Neural cell (in vitro differentiated cells): ENCODE results near the gene PDK2. TPM values are rescaled to one million over a fixed set of nuclear protein-coding genes. Genes with fewer than 3 reads are reported as not detected.

Source experiments
- H2AFZ ChIP-seq: fragments of 200-600, 300-800 bp; sonication (generic), shearing (Covaris generic); 2 replicates; pipeline ENCODE4 v1.6.0; 2014; ENCODE audit warnings: low read depth, mild to moderate bottlenecking, antibody characterized with exemption, low read length, moderate library complexity
- H3F3A ChIP-seq: fragments of 200-600 bp; shearing (Covaris generic); 2 replicates; pipeline ENCODE4 v1.6.1; 2016; ENCODE audit warnings: mild to moderate bottlenecking, moderate library complexity, mixed read lengths, antibody characterized with exemption, low read length; ENCODE audit not compliant: insufficient read depth, poor library complexity, severe bottlenecking
- H3K27ac ChIP-seq: fragments of 200-600, 300-800 bp; sonication (generic), shearing (Covaris generic); 2 replicates; pipeline ENCODE4 v1.5.1; 2014; ENCODE audit warnings: mild to moderate bottlenecking, low read length, moderate library complexity
- H3K27me3 ChIP-seq: fragments of 300-800, 200-600 bp; sonication (generic), shearing (Covaris generic); 2 replicates; pipeline ENCODE4 v1.6.0; 2014; ENCODE audit warnings: mild to moderate bottlenecking, low read depth, low read length, moderate library complexity; ENCODE audit not compliant: insufficient read depth
- H3K36me3 ChIP-seq: fragments of 300-800, 200-600 bp; sonication (generic), shearing (Covaris generic); 2 replicates; pipeline ENCODE4 v1.5.1; 2014; ENCODE audit warnings: mild to moderate bottlenecking, antibody characterized with exemption, low read length, moderate library complexity; ENCODE audit not compliant: insufficient read depth
- H3K4me2 ChIP-seq: fragments of 300-800, 200-600 bp; sonication (generic), shearing (Covaris generic); 2 replicates; pipeline ENCODE4 v1.6.0; 2014; ENCODE audit warnings: mild to moderate bottlenecking, low read length
- H3K4me3 ChIP-seq: fragments of 300-800, 200-600 bp; sonication (generic), shearing (Covaris generic); 2 replicates; pipeline ENCODE4 v1.5.1; 2014; ENCODE audit warnings: mild to moderate bottlenecking, low read length, moderate library complexity
- H3K79me2 ChIP-seq: fragments of 200-600 bp; shearing (Covaris generic); replicated peaks from 2 replicates; pipeline ENCODE4 v1.6.0; 2014; ENCODE audit warnings: mild to moderate bottlenecking, low read length, moderate library complexity; ENCODE audit not compliant: insufficient read depth
- H3K9ac ChIP-seq: fragments of 300-800, 200-600 bp; sonication (generic), shearing (Covaris generic); 2 replicates; pipeline ENCODE4 v1.6.1; 2016; ENCODE audit warnings: mild to moderate bottlenecking, low read length, mixed read lengths
- H3K9me2 ChIP-seq: fragments of 200-600 bp; shearing (Covaris generic); 2 replicates; pipeline ENCODE4 v1.6.1; 2016; ENCODE audit warnings: mild to moderate bottlenecking, low read length, mixed read lengths; ENCODE audit not compliant: insufficient read depth
- H3K9me3 ChIP-seq: fragments of 200-600, 300-800 bp; sonication (generic), shearing (Covaris generic); 2 replicates; pipeline ENCODE4 v1.6.1; 2016; ENCODE audit warnings: mild to moderate bottlenecking, mixed run types, low read length, moderate library complexity, mixed read lengths
- H4K20me1 ChIP-seq: fragments of 200-600 bp; shearing (Covaris generic); 2 replicates; pipeline ENCODE4 v1.6.1; 2016; ENCODE audit warnings: mild to moderate bottlenecking, mixed run types; ENCODE audit not compliant: insufficient read depth
- CTCF ChIP-seq: fragments of 450-650 bp; IDR thresholded peaks from 2 replicates; pipeline ENCODE4 v1.5.1; 2014; ENCODE audit warnings: antibody characterized with exemption, mild to moderate bottlenecking, moderate library complexity; ENCODE audit not compliant: poor library complexity, severe bottlenecking
- EP300 ChIP-seq: fragments of 450-650 bp; conservative IDR thresholded peaks from 2 replicates; pipeline ENCODE4 v1.6.1; 2014; ENCODE audit warnings: antibody characterized with exemption, mild to moderate bottlenecking, moderate library complexity; ENCODE audit not compliant: poor library complexity, severe bottlenecking
- EZH2 ChIP-seq: fragments of 200-600, 300-800 bp; shearing (Covaris generic), sonication (generic); IDR thresholded peaks from 2 replicates; pipeline ENCODE4 v1.6.1; 2014; ENCODE audit warnings: antibody characterized with exemption, low read length, borderline replicate concordance, mild to moderate bottlenecking; ENCODE audit not compliant: insufficient read depth, poor library complexity, severe bottlenecking
- MXI1 ChIP-seq: fragments of 450-650 bp; conservative IDR thresholded peaks from 2 replicates; pipeline ENCODE4 v1.6.1; 2014; ENCODE audit warnings: antibody characterized with exemption, mild to moderate bottlenecking; ENCODE audit not compliant: poor library complexity, severe bottlenecking
- POLR2AphosphoS5 ChIP-seq: IDR thresholded peaks from 2 replicates; pipeline ENCODE4 v1.6.1; 2012
- RAD21 ChIP-seq: fragments of 450-650 bp; conservative IDR thresholded peaks from 2 replicates; pipeline ENCODE4 v1.6.1; 2014; ENCODE audit warnings: antibody characterized with exemption, mild to moderate bottlenecking, moderate library complexity
- SMC3 ChIP-seq: fragments of 450-650 bp; conservative IDR thresholded peaks from 2 replicates; pipeline ENCODE4 v1.6.1; 2014; ENCODE audit warnings: antibody characterized with exemption, mild to moderate bottlenecking, moderate library complexity; ENCODE audit not compliant: poor library complexity
- TAF1 ChIP-seq: IDR thresholded peaks from 2 replicates; pipeline ENCODE4 v1.6.1; 2012; ENCODE audit warnings: low read depth
- polyA plus RNA-seq: library from polyadenylated mRNA; depleted of rRNA; stranded (reverse); fragments of >200 nt; gene quantifications from 2 replicates; pipeline ENCODE4 v1.2.3, GENCODE V29; 2014
- TF ChIP-seq, protein P1 (sequence below): IDR thresholded peaks from 2 replicates; pipeline ENCODE4 v1.6.1; 2012; ENCODE audit warnings: borderline replicate concordance

PDK2 gene
- polyA plus RNA-seq, 1 donor from 2014 or later: 36.2 TPM

DNA sequence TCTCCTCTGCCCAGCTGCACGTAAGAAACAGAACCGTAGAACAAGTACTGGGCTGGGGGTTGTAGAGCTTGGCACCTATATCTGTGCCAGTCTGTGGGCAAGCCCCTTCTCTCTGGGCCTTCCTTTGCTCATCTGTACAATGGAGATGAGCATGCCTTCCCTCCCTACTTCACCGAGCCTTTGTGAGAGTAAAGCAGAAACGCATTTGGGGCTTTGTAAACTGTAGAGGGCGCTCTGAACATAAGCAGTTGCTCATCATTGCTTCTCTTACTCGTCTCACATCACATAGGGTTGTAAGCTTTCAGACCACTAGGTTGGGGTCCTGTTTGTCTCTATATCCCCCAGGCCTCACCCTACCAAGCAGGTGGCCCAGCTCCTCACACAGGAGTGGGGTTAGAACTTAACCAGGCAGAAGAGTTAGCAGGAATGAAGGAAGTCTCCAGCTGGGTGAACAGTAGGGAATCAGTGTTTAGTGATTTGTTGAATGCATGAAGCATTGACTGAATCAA lies 19.8 kb downstream of the PDK2 start:
- no peaks in the 10 kb centered on the region for H3K9me3 ChIP-seq
- H3K27me3 ChIP-seq: no peaks in the 10 kb centered on the region
- H4K20me1 ChIP-seq: no peaks in the 10 kb centered on the region
- no peak overlapping the region for H3K4me2 ChIP-seq
- TF ChIP-seq EZH2: no peak
- TF ChIP-seq EP300: no peak
- no peak for TF ChIP-seq TAF1
- TF ChIP-seq RAD21: peak; percentile 58
- no peak for TF ChIP-seq MXI1
- peak; percentile 73 for TF ChIP-seq CTCF
- TF ChIP-seq, protein P1, sequence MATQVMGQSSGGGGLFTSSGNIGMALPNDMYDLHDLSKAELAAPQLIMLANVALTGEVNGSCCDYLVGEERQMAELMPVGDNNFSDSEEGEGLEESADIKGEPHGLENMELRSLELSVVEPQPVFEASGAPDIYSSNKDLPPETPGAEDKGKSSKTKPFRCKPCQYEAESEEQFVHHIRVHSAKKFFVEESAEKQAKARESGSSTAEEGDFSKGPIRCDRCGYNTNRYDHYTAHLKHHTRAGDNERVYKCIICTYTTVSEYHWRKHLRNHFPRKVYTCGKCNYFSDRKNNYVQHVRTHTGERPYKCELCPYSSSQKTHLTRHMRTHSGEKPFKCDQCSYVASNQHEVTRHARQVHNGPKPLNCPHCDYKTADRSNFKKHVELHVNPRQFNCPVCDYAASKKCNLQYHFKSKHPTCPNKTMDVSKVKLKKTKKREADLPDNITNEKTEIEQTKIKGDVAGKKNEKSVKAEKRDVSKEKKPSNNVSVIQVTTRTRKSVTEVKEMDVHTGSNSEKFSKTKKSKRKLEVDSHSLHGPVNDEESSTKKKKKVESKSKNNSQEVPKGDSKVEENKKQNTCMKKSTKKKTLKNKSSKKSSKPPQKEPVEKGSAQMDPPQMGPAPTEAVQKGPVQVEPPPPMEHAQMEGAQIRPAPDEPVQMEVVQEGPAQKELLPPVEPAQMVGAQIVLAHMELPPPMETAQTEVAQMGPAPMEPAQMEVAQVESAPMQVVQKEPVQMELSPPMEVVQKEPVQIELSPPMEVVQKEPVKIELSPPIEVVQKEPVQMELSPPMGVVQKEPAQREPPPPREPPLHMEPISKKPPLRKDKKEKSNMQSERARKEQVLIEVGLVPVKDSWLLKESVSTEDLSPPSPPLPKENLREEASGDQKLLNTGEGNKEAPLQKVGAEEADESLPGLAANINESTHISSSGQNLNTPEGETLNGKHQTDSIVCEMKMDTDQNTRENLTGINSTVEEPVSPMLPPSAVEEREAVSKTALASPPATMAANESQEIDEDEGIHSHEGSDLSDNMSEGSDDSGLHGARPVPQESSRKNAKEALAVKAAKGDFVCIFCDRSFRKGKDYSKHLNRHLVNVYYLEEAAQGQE: no peak
- peak; percentile 52 for TF ChIP-seq SMC3
- no peak for TF ChIP-seq POLR2AphosphoS5
- H3K4me3 ChIP-seq: no peak overlapping the region
- H3K9ac ChIP-seq: no peak overlapping the region
- H3K79me2 ChIP-seq: no peaks in the 10 kb centered on the region
- no peak overlapping the region for H3K27ac ChIP-seq
- no peaks in the 10 kb centered on the region for H3F3A ChIP-seq
- H3K36me3 ChIP-seq: no peaks in the 10 kb centered on the region
- no peaks in the 10 kb centered on the region for H3K9me2 ChIP-seq
- H2AFZ ChIP-seq: no peak overlapping the region

DNA sequence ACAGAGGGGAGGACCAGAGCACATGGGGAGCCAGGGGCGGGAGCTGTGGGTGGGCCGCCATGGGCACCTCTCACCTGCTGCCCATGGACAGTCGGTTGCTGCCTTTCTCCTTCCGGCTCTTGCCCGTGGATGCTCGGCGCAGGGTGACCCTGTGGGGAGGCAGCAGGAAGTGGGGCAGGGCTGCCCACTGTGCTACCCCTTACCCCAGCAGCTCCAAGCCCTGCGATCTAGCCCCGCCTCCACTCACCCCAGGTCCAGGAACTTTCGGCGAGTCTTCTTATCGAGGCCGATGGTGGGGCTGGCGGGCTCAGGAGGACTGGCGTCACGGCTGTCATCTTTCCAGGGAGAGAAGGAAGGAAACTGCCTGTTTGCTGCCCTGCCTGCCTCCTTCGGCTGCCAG lies 20.6 kb downstream of the PDK2 start:
- no peak for TF ChIP-seq POLR2AphosphoS5
- TF ChIP-seq RAD21: no peak
- no peak for TF ChIP-seq EZH2
- no peak for TF ChIP-seq SMC3
- TF ChIP-seq, protein P1: no peak
- TF ChIP-seq CTCF: no peak
- no peak for TF ChIP-seq TAF1
- TF ChIP-seq EP300: no peak
- TF ChIP-seq MXI1: no peak
- Histone ChIP-seq H3K9me3 (no peaks in the 10 kb centered on the region), H3K9me2 (no peaks in the 10 kb centered on the region), H3K27me3 (no peaks in the 10 kb centered on the region), H2AFZ (no peak overlapping the region), H3F3A (no peaks in the 10 kb centered on the region), H3K27ac (no peak overlapping the region), H3K4me3 (no peak overlapping the region), H3K9ac (no peak overlapping the region), H3K36me3 (no peaks in the 10 kb centered on the region), H3K79me2 (no peaks in the 10 kb centered on the region), H4K20me1 (no peaks in the 10 kb centered on the region), H3K4me2 (no peak overlapping the region)
